ENCODE data around the gene RIPK1. TPM values are rescaled to one million over a fixed set of nuclear protein-coding genes. Genes with fewer than 3 reads are reported as not detected.

RIPK1 gene
- total and polyA plus RNA-seq, 7 donors: 5.6 to 10.6 (median 7.1) TPM

GRCh38 chr6:3159805-3160781, 91.8 kb downstream of the RIPK1 start:
- 73 to 78% (median 74%) methylated on average over 31 of the region's 31 CpGs for WGBS, 3 donors
- H3K4me3 ChIP-seq: no peak overlapping the region
- H3K9me3 ChIP-seq: no peaks in the 10 kb centered on the region
- ATAC-seq (no peak), DNase-seq (peak in 1 of 2 donors; percentile 36)
- TF ChIP-seq CTCF (IDR thresholded peaks at IDR 0.05): no peak
- H3K36me3 ChIP-seq (ENCODE audit: insufficient read depth in 1 of 2, low read depth in 1 of 2): peaks cover 0 to 7% of the 10 kb centered on the region in 2 donors
- intact Hi-C loops (cut with DNase I): loop anchor here in 1 of 2 donors (5.0 kb wide), 1 partner anchor 33 kb away; no protein-coding TSS in a partner anchor
- peaks cover 4% of the 10 kb centered on the region for H3K4me1 ChIP-seq
- H3K27ac ChIP-seq: peak overlapping the region; percentile 46
- H3K27me3 ChIP-seq (ENCODE audit: insufficient read depth in 3 of 3, low read length in 2 of 3): no peaks in the 10 kb centered on the region

- Histone ChIP-seq H3K36me3 (ENCODE audit: insufficient read depth in 1 of 2, low read depth in 1 of 2) (no peaks in the 10 kb centered on the region), H3K4me3 (peak overlapping the region; percentile 87), H3K27ac (peak overlapping the region; percentile 90), H3K9me3 (no peaks in the 10 kb centered on the region), H3K27me3 (ENCODE audit: insufficient read depth in 3 of 3, low read length in 2 of 3) (no peaks in the 10 kb centered on the region), H3K4me1 (peaks cover 4% of the 10 kb centered on the region)
- TF ChIP-seq CTCF (IDR thresholded peaks at IDR 0.05): no peak
- ATAC-seq (no peak), DNase-seq (no peak)
- 39 to 59% (median 48%) methylated on average over 7 of the region's 7 CpGs for WGBS, 3 donors
- intact Hi-C loops (cut with DNase I): loop anchor here in 1 of 2 donors (5.0 kb wide), 1 partner anchor 35 kb away; no protein-coding TSS in a partner anchor
Measured at GRCh38 chr6:3162067-3162497, 93.8 kb downstream of the RIPK1 start.

GRCh38 chr6:3162565-3163247, 94.4 kb downstream of the RIPK1 start:
- no peak for TF ChIP-seq CTCF (IDR thresholded peaks at IDR 0.05)
- H3K4me1 ChIP-seq: peaks cover 4% of the 10 kb centered on the region
- H3K27ac ChIP-seq: peak overlapping the region; percentile 90
- H3K27me3 ChIP-seq (ENCODE audit: insufficient read depth in 3 of 3, low read length in 2 of 3): no peaks in the 10 kb centered on the region
- H3K36me3 ChIP-seq (ENCODE audit: insufficient read depth in 1 of 2, low read depth in 1 of 2): no peaks in the 10 kb centered on the region
- WGBS, 3 donors: 1% methylated on average over 39 to 74 of the region's 74 CpGs
- DNase-seq: peak; percentile 70 to 83
- ATAC-seq: peak; percentile 79 to 88 (median 82)
- intact Hi-C loops (cut with DNase I): loop anchor here in 1 of 2 donors (5.0 kb wide), 1 partner anchor 35 kb away; no protein-coding TSS in a partner anchor
- H3K4me3 ChIP-seq: peak overlapping the region; percentile 87
- H3K9me3 ChIP-seq: no peaks in the 10 kb centered on the region

- peak overlapping the region; percentile 90 for H3K27ac ChIP-seq
- DNase-seq: peak; percentile 45 to 72
- peaks cover 4% of the 10 kb centered on the region for H3K4me1 ChIP-seq
- intact Hi-C loops (cut with DNase I): loop anchor here in 1 of 2 donors (5.0 kb wide), 1 partner anchor 36 kb away; no protein-coding TSS in a partner anchor
- TF ChIP-seq CTCF (IDR thresholded peaks at IDR 0.05): no peak
- no peaks in the 10 kb centered on the region for H3K9me3 ChIP-seq
- WGBS, 3 donors: 13 to 30% (median 15%) methylated on average over 13 of the region's 13 CpGs
- no peaks in the 10 kb centered on the region for H3K36me3 ChIP-seq (ENCODE audit: insufficient read depth in 1 of 2, low read depth in 1 of 2)
- H3K27me3 ChIP-seq (ENCODE audit: insufficient read depth in 3 of 3, low read length in 2 of 3): no peaks in the 10 kb centered on the region
- peak in 2 of 4 donors; percentile 9 to 19 for ATAC-seq
- peak overlapping the region; percentile 87 for H3K4me3 ChIP-seq
Measured at GRCh38 chr6:3163248-3163594, 94.9 kb downstream of the RIPK1 start.
